Lower leg skin (tissue), 3 donors: ENCODE data around the gene TP53BP2.

Experiments used
- CTCF ChIP-seq, 3 donors: fragments of 450-650 bp; IDR thresholded peaks; one replicate each; pipeline ENCODE4 v1.5.1; 2016; ENCODE audit warnings: antibody characterized with exemption in 3 of 3, mild to moderate bottlenecking in 3 of 3, moderate library complexity in 2 of 3
- POLR2A ChIP-seq, 2 donors: fragments of 450-650 bp; IDR thresholded peaks; one replicate each; pipeline ENCODE4 v1.6.1; 2016 to 2017; ENCODE audit warnings: antibody characterized with exemption in 2 of 2, mild to moderate bottlenecking in 1 of 2, moderate library complexity in 1 of 2

DNA sequence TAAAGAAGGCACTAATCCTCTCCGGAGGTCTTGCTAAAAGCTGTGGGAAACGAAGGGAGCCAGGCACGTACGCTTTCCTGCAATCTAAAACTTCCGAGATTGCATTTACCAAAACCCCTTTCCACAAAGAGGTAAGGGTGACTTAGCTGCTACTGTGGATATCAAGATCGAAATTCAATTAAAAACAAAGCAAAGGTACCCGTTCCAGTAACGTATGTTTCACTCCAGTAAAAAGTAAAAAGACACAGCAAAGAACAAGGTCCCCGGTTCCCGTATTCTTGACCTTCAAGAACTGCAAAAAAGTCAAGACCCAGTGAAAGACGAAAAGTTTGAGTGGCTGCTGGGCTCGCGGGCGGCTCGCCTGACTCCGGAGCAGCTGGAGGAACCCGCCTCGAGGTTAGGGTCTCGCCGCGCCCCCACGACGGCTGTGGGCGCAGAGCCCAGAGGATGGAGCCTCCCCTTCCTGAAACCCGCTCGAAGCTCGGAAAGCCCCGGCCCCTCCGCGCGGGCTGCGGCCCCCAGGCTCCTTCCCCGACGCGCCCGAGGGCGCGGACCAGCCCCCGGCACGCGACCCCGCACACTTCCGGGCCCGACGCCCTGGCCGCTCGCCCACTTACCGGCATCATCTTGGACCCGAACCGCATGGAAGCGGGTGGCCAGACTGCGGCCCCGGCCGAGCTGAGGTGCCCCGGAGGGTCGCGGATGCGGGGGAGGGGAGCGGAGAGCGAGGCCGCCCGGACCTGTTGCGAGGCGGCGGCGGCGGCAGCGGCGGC, 524 bp downstream of the TP53BP2 start:
- TF ChIP-seq CTCF (IDR thresholded peaks at IDR 0.05) (no peak), POLR2A (IDR thresholded peaks at IDR 0.05) (no peak)
